ENCODE measurements around the gene BSPRY.
A peak's percentile ranks its signal among the peaks of the same experiment; 100 is the strongest.
"Not testable (repeated sequence)": the region's sequence is repeated elsewhere in the genome, so short reads cannot be mapped to it uniquely, and the experiment has no call there.

BSPRY gene

GRCh38 chr9:113403646-113404045 is 54.3 kb downstream of the BSPRY start:
- H3K9me3 ChIP-seq (ENCODE audit: control insufficient read depth, insufficient read depth, low read depth, low read length): no peaks in the 10 kb centered on the region
- ChIA-PET CTCF (interaction anchor here (0.6 to 5.0 kb wide), 10 partner anchors 27 to 1068 kb away, joined by 3 to 26 read pairs (median 4); partner anchors contain the start of genes CDC26 and PRPF4), POLR2A (interaction anchor here (0.9 to 1.9 kb wide), 3 partner anchors 60 to 64 kb away, joined by 3 to 5 read pairs (median 3); partner anchors contain the start of gene WDR31)
- peaks cover 7 to 17% of the 10 kb centered on the region in 2 experiments for H3K36me3 ChIP-seq (ENCODE audit: control insufficient read depth in 2 of 2, insufficient read depth in 1 of 2, low read length in 2 of 2)
- no peak overlapping the region for H3K27ac ChIP-seq (ENCODE audit: extremely low read depth, low read depth, low read length)
- H3K4me1 ChIP-seq (ENCODE audit: control insufficient read depth, insufficient read depth, low read length): peaks cover 5% of the 10 kb centered on the region
- H3K4me3 ChIP-seq (ENCODE audit: low read depth, low read length): no peak overlapping the region
- TF ChIP-seq ZNF138 (tag by site-specific recombination; IDR thresholded peaks at IDR 0.05; ENCODE audit: borderline replicate concordance) (no peak), ZNF157 (tag by site-specific recombination; IDR thresholded peaks at IDR 0.05) (no peak), ZNF202 (tag by site-specific recombination; IDR thresholded peaks at IDR 0.05; ENCODE audit: borderline replicate concordance) (no peak), RBAK (tag by site-specific recombination; IDR thresholded peaks at IDR 0.05) (no peak), WT1 (tag by site-specific recombination; IDR thresholded peaks at IDR 0.05) (no peak), ZNF354C (tag by site-specific recombination; IDR thresholded peaks at IDR 0.05; ENCODE audit: borderline replicate concordance, low read depth) (no peak)
- TF ChIP-seq, protein P1, sequence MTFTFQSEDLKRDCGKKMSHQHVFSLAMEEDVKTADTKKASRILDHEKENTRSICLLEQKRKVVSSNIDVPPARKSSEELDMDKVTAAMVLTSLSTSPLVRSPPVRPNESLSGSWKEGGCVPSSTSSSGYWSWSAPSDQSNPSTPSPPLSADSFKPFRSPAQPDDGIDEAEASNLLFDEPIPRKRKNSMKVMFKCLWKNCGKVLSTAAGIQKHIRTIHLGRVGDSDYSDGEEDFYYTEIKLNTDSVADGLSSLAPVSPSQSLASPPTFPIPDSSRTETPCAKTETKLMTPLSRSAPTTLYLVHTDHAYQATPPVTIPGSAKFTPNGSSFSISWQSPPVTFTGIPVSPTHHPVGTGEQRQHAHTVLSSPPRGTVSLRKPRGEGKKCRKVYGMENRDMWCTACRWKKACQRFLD (tag by site-specific recombination; IDR thresholded peaks at IDR 0.05): no peak
- TF ChIP-seq, protein P2, sequence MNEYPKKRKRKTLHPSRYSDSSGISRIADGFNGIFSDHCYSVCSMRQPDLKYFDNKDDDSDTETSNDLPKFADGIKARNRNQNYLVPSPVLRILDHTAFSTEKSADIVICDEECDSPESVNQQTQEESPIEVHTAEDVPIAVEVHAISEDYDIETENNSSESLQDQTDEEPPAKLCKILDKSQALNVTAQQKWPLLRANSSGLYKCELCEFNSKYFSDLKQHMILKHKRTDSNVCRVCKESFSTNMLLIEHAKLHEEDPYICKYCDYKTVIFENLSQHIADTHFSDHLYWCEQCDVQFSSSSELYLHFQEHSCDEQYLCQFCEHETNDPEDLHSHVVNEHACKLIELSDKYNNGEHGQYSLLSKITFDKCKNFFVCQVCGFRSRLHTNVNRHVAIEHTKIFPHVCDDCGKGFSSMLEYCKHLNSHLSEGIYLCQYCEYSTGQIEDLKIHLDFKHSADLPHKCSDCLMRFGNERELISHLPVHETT (tag by site-specific recombination; IDR thresholded peaks at IDR 0.05): no peak

DNA sequence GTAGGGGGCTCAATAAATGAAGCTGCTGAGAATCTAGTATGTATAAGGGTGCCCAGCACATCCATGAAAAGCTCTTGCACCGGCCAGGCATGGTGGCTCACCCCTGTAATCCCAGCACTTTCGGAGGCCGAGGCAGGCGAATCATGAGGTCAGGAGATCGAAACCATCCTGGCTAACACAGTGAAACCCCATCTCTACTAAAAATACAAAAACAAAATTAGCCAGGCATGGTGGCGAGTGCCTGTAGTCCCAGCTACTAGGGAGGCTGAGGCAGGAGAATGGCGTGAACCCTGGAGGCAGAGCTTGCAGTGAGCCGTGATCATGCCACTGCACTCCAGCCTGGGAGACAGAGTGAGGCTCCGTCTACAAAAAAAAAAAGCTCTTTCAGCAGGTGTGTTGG is 57.0 kb downstream of the BSPRY start:
- H3K36me3 ChIP-seq (ENCODE audit: control insufficient read depth in 2 of 2, insufficient read depth in 1 of 2, low read length in 2 of 2): peaks cover 13 to 28% of the 10 kb centered on the region in 2 experiments
- not testable (repeated sequence) for H3K9me3 ChIP-seq (ENCODE audit: control insufficient read depth, insufficient read depth, low read depth, low read length); H3K4me1 ChIP-seq (ENCODE audit: control insufficient read depth, insufficient read depth, low read length); H3K27ac ChIP-seq (ENCODE audit: extremely low read depth, low read depth, low read length); H3K4me3 ChIP-seq (ENCODE audit: low read depth, low read length)
- ChIA-PET CTCF (interaction anchor here (0.6 to 1.9 kb wide), 8 partner anchors 11 to 253 kb away, joined by 3 to 11 read pairs (median 3); no protein-coding TSS in a partner anchor), POLR2A (interaction anchor here (0.7 kb wide), 1 partner anchor 41 kb away, joined by 6 read pairs; no protein-coding TSS in a partner anchor)
- peak; percentile 46; the same call in 1 of the 2 replicates for TF ChIP-seq PRDM10 (tag by site-specific recombination; IDR thresholded peaks at IDR 0.05)

- not testable (repeated sequence) for H3K27ac ChIP-seq (ENCODE audit: extremely low read depth, low read depth, low read length); H3K4me1 ChIP-seq (ENCODE audit: control insufficient read depth, insufficient read depth, low read length); H3K9me3 ChIP-seq (ENCODE audit: control insufficient read depth, insufficient read depth, low read depth, low read length); H3K4me3 ChIP-seq (ENCODE audit: low read depth, low read length)
- TF ChIP-seq ZNF2 (tag by site-specific recombination; IDR thresholded peaks at IDR 0.05) (peak; percentile 31; the same call in 1 of the 2 replicates), ZNF654 (tag by site-specific recombination; IDR thresholded peaks at IDR 0.05; ENCODE audit: low read depth) (peak; percentile 80), ZNF629 (tag by site-specific recombination; IDR thresholded peaks at IDR 0.05) (0 out of 2 replicates have a peak, but pooled peaks have one; percentile 18), ZNF660 (tag by site-specific recombination; IDR thresholded peaks at IDR 0.05) (0 out of 2 replicates have a peak, but pooled peaks have one; percentile 35)
- TF ChIP-seq, protein P3, sequence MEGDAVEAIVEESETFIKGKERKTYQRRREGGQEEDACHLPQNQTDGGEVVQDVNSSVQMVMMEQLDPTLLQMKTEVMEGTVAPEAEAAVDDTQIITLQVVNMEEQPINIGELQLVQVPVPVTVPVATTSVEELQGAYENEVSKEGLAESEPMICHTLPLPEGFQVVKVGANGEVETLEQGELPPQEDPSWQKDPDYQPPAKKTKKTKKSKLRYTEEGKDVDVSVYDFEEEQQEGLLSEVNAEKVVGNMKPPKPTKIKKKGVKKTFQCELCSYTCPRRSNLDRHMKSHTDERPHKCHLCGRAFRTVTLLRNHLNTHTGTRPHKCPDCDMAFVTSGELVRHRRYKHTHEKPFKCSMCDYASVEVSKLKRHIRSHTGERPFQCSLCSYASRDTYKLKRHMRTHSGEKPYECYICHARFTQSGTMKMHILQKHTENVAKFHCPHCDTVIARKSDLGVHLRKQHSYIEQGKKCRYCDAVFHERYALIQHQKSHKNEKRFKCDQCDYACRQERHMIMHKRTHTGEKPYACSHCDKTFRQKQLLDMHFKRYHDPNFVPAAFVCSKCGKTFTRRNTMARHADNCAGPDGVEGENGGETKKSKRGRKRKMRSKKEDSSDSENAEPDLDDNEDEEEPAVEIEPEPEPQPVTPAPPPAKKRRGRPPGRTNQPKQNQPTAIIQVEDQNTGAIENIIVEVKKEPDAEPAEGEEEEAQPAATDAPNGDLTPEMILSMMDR (tag by site-specific recombination; IDR thresholded peaks at IDR 0.05): 0 out of 2 replicates have a peak, but pooled peaks have one; percentile 61
- ChIA-PET POLR2A (interaction anchor here (0.7 kb wide), 1 partner anchor 41 kb away, joined by 6 read pairs; no protein-coding TSS in a partner anchor), CTCF (interaction anchor here (0.6 to 2.0 kb wide), 11 partner anchors 12 to 248 kb away, joined by 3 to 11 read pairs (median 3); partner anchors contain the start of genes CDC26 and PRPF4)
- H3K36me3 ChIP-seq (ENCODE audit: control insufficient read depth in 2 of 2, insufficient read depth in 1 of 2, low read length in 2 of 2): peaks cover 13 to 28% of the 10 kb centered on the region in 2 experiments
Measured at GRCh38 chr9:113406873-113407511, 57.7 kb downstream of the BSPRY start.
